GM19455 (cell line): ENCODE results near the gene POGZ.
"Not testable (repeated sequence)": the region's sequence is repeated elsewhere in the genome, so short reads cannot be mapped to it uniquely, and the experiment has no call there.

Experiments used
- ATAC-seq: cut with Tn5 transposase; IDR thresholded peaks from one replicate; pipeline ENCODE4 v1.9.1; 2021; ENCODE audit not compliant: unreplicated experiment

POGZ gene

DNA sequence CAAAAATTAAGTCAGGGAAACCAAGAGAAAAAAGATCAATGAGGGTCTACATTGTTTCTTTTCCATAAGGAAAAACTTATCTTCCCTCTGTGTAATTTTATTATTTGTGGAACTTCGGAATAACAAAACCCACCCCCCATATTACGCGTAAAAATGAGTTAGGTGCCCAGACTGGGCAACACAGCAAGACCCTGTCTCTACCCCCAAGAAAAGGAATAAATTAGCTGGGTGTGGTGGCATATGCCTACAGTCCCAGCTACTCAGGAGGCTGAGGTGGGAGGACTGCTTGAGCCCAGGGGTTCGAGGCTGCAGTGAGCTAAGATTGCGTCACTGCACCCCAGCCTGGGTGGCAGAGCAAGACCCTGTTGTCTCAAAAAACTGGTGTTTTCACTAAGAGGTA lies 39.5 kb downstream of the POGZ start:
- no peak for ATAC-seq

DNA sequence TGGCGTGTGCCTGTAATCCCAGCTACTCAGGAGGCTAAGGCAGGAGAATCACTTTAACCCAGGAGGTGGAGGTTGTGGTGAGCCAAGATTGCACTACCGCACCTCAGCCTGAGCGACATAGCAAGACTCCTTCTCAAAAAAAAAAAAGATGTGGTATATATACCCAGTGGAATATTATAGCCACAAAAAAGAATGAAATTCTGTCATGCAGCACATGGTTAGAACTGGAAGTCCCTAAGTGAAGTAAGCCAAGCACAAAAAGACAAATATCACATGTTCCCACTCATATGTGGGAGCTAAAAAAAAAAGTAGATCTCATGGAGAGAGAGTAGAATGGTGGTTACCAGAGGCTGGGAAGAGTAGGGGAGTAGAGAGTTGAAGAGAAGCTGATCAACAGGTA lies 41.2 kb downstream of the POGZ start:
- ATAC-seq: no peak

DNA sequence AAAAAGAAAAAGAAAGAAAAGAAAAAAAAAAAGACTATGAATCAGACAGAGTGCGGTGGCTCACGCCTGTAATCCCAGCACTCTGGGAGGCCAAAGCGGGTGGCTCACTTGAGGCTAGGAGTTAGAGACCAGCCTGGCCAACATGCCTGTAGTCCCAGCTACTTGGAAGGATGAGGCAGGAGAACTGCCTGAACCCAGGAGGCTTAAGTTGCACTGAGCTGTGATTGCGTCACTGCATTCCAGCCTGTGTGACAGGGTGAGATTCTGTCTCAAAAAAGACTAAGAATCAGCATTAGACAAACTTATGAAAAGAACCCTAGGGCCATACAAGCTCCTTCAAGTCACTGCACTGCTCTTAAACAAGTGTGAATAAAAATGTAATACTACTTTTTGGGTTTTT lies 43.1 kb downstream of the POGZ start:
- no peak for ATAC-seq

DNA sequence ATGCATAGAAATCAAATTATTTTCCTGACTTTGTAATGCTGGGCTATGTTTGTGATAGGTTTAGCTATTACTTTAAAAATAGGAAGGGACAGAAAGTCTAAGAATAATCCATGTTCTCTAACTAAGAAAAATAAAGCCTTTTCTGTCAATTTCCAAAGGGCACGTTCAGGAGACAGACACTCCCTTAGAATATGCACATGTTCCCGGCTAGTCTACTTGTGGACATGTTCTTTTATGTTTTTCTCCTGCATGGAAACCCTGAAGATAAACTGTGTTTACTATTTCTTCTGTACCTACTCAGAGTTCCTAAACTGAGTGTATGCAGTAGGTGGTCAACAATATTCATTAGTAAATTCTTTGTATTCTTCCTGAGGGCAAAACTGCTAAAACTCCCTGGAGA lies 47.4 kb downstream of the POGZ start:
- no peak for ATAC-seq

DNA sequence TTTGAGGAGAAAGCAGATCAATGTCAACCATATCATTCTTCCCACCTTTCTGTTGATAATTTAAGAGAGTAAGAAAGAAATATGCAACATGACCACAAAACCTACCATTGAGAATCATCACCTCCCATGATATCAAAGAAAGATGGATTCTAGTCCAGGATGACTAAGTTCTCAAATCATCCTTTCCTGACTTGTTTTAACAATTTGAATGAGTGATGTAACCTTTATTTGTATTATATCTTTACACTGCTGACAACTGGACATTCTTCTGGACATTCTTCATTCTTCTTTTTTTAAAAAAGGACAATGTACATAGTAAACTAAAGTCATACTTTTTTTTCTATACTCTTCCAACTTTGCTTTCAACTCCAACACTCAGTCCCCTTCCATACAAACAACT lies 50.4 kb downstream of the POGZ start:
- no peak for ATAC-seq

DNA sequence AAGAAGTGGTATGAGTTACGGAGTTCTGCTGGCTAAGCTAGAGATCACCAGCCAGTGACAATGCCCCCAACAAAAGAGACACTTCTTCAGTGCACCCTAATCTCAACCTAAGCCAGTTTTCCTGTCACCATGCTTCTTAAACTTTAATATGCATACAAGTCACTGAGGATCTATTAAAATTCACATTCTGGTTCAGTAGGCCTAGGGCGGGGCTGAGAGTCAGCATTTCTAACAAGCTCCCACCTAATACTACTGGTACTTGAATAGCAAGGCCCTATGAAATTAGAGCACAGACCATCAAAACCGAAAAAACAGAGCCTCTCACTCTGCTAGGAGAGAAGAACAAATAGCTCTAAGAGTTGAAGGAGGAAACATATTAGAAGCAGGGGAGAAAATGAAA lies 52.0 kb downstream of the POGZ start:
- no peak for ATAC-seq

DNA sequence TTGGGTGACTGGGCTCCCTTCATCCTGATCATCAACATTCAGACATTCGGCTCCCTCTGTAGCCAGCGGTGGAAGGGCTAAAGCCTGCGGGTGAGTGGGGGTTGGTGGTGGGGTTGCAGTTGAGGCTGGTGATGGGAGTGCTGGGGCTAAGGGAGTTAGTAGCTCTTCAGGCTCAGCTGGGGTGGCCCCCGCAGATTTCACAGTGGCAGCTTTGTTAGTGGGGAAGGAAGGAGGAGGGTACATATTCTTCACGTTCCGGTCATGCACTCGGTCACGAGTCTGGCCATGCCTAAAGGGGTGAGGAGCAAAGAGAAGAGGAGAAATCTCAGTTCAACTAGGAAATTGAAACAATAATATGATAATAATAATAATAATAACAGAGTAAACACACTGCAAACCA lies 53.1 kb downstream of the POGZ start:
- ATAC-seq: no peak

DNA sequence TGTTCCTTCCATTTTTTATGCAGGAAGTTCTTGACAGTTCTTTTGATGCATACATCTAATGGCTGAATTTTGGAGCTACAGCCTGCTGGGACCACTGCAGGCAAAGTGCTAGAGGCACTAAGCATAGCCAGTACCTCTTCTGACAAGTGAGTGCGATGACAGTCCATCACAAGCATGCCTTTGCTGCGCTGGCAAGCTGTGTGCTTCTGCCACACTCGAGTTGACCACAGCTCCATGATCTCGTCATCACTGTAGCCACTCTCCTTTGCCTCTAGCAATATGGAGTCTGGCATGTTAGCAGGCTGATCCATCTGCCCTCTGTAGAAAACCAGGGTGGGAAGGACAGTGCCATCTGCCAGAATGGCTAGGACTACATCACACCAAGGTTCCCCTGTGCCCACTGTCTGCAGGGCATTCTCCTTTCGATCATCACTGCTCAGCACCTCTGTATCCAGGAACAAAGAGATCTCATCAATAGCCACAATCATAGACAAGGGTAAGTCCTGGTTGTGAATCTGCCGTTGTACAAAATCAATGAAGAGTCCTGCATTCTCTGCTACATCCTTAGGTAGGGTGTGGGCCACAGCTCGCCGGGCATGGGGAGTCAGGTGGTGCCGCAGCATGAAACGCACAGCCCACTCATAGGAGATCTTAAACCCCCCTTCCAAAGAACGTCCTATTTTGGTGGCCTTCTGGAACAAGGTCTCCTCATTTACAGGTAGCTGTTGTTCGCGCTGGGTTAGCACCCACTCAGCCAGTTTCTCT lies 53.9 kb downstream of the POGZ start:
- ATAC-seq: no peak

DNA sequence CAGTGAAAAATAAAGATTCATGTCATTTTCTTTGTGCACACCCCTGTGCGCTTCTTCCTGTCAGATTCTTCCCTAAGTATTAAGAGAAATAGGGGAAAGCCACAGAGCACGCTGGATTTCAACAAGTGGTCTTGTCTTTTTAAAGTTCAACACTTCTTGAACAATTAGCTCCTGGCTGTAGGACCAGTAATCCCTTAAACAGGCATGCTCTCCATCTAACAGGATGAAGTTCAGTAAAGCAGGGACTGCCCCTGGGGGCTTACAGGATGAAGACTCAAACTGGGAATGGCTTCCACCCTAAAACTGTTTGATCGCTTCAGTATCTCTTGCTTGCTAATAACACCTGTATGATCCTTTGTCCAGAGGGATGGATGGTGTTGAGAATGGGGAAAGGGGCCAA lies 55.7 kb downstream of the POGZ start:
- ATAC-seq: no peak

DNA sequence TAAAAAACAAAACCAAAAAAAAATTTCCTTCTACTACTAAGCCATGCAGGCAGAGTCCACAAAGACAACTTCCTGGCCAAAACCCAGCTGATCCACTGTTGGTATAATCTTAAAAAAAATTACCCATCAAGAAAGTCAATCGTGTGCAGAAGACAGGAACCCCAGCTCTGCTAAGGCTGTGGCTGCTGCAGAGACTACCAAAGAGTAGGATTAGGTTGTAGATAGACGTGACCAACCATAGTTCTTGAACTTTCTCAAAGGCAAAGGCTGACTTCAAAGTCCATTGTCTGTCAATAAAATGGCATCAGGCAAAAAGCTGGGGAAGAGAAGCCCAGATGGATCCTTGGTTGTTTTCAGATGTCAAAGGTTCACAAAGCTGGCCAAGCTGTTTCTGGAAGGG lies 56.5 kb downstream of the POGZ start:
- no peak for ATAC-seq

DNA sequence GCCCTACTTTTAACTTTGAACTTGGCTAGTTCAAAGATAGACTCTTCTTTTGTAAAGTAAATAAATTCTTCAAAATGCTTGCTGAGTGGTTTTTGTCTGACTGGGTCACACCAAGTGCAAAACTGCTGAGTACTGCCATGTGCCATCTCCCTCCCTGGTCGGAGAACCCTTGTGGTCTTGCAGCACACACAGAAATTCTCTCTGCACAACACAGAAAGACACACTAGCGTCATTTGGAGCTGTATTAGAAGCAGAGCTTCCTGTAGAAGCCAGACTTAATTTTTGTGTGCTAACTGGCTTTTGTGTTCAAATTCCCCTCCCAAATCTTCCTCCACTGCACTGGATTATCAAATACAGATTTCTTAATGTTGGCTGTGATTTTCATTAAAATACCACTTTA lies 57.4 kb downstream of the POGZ start:
- ATAC-seq: no peak

DNA sequence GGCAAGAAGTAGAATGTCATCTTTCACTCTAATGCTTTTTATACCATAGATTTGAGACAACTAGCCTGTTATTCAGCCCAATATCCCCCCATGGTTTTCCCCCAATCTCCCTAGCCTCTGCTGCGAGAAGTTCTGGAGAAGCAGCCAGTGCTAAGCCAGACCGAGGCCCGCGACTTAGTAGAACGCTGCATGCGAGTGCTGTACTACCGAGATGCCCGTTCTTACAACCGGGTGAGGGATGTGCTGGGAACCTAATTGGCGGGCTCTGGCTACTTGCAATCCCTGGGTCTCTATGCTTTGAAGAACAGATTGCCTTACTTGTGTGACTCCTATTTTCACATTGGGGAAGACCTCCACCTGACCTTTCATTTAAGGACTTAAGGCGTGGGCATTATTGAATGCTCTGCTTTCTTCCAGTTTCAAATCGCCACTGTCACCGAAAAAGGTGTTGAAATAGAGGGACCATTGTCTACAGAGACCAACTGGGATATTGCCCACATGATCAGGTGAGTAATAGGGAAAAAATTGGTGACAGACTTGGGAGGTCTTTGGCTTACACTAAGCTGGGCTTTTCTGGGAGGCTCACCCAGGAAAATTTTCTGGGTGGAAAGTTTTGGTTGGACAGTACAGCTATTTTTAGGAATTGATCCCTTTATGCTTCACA lies 58.0 kb downstream of the POGZ start:
- ATAC-seq: no peak

DNA sequence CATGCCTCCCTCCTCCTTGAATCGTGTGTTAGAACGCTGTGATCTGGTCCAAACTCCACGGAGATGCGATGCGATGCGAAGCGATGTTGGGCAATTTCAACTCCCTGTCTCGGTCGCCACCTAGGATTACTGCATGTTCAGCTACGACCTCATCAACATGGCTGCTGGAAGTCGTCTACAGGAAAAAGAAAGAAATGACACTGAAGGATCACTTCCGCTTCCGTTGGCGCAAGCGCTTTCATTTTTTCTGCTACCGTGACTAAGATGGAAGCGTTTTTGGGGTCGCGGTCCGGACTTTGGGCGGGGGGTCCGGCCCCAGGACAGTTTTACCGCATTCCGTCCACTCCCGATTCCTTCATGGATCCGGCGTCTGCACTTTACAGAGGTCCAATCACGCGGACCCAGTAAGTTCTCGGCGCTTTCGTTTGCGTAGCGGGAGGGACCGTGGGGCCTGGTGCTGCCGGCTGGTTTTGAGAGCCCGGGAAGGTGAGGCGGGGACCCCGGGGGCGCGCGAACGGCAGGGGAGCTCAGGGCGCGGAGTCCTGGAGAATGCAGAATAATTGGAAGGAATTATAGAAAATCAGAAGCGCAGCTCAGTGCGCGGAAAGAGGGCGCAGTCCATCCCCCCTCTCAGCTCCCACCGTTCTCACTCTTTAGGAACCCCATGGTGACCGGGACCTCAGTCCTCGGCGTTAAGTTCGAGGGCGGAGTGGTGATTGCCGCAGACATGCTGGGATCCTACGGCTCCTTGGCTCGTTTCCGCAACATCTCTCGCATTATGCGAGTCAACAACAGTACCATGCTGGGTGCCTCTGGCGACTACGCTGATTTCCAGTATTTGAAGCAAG lies 59.7 kb downstream of the POGZ start, which contains the start of gene PSMB4:
Gene PSMB4, plus strand, starts transcription at position 250 of the 848 bp plus-strand sequence. Its CDS starts 15 bp downstream, at position 265.
- ATAC-seq: peak; percentile 83

DNA sequence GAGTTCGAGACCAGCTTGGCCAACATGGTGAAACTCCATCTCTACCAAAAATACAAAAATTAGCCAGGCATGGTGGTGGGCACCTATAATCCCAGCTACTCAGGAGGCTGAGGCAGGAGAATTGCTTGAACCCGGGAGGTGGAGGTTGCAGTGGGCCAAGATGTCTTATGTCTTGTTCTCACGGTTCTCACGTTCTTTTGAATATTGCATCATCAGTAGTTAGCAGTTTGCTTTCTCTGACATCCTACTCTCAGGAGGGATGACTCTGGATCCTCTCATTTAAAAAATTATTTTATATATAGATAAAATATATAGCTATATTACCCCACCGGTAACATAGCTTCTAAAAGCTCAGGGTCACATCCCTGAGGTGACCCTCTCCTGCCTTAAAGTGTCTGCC lies 63.0 kb downstream of the POGZ start:
- ATAC-seq: not testable (repeated sequence)

DNA sequence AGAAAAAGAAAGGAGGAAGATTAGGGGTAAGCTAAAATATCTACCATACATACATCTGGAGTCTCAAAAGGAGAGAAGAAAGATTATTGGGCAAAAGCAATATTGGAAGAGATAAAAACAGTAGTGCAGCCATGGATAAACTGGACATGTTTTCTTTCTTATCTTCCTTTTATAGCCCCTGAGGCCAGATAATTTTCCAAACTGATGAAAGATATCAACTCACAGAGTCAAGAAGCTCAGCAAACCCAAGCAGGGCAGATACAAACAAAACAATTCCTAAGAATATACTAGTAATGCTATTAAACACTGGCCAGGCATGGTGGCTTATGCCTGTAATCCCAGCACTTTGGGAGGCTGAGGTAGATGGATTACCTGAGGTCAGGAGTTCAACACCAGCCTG lies 65.7 kb downstream of the POGZ start:
- ATAC-seq: no peak

DNA sequence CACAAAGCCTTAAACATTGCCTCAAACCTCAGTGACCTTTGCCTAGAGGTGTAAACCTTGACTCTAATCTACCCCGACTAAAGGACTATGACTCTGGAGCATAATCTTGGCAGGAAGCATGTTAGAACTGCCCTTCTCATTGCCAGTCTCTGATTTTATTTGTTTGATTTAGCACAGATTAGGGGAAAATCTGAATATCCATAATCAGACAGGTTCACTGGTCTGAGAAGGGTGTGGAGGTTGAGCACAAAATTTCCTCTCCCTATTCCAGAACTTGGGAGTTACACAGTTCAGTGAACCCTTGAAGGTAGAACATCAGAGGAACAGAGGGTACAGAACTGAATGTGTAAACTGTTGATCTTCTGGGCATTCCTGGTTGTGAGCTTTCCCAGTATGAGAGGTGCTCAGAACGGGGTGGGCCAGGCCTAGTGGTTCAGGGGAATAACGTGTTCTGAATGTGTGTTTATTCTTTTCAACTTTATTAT lies 68.2 kb downstream of the POGZ start:
- no peak for ATAC-seq

DNA sequence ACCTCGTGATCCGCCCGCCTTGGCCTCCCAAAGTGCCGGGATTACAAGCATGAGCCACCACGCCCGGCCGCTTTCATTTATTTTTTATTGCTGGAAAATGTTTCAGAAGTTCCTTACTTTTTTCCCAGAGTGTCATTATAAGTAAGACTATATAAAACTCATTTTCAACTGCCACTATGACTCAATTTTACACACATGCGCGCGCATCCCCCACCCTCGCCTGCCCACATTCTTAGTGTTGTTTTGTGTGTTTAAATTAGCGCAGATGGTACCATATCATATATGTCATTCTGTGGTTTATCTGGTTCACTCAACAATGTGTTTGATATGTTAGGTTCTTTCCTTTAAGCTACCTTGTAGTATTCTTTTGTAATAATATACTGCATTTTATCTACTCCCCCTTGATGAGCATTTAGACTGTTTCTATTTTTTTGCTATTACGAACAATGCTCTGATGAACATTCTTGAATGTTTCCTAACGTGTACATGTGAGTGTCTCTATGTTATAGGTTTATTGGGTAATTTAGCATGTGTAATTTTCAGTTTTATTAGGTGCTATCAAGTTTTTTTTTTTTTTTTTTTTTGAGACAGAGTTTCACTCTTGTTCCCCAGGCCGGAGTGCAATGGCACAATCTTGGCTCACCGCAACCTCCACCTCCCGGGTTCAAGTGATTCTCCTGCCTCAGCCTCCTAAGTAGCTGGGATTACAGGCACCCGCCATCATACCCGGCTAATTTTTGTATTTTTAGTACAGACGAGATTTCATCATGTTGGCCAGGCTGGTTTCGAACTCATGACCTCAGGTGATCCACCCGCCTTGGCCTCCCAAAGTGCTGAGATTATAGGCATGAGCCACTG lies 68.8 kb downstream of the POGZ start:
- ATAC-seq: not testable (repeated sequence)

DNA sequence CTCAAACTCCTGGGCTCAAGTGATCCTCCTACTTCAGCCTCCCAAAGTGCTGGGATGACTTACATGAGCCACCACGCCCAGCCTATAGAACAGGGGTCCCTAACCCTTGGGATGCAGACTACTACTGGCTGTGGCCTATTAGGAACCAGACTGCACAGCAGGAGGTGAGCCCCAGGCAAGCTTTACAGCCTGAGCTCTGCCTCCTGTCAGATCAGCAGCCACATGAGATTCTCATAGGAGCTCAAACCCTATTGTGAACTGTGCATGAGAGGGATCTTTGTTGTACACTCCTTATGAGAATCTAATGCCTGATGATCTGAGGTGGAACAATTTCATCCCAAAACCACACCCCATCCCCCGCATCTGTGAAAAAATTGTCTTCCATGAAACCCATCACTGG lies 73.3 kb downstream of the POGZ start:
- no peak for ATAC-seq

DNA sequence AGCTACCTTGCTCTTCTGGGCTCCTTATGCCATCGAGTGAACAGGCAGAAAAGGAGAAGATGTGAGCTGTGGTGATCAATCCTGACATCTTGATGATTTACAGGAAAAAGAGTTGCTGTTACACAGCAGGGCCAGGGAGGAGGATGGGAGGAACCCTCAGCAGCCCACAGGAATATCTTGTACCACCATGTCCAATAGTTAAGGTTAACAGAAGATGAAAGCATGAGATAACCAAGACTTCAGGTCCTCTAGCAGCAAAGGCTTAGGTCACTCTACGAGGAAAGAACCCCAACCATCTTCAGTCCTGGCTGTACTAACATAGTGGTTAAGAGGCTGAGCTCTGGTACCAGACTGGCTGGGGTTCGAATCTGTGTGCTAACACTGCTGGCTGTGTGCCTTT lies 74.7 kb downstream of the POGZ start:
- no peak for ATAC-seq

DNA sequence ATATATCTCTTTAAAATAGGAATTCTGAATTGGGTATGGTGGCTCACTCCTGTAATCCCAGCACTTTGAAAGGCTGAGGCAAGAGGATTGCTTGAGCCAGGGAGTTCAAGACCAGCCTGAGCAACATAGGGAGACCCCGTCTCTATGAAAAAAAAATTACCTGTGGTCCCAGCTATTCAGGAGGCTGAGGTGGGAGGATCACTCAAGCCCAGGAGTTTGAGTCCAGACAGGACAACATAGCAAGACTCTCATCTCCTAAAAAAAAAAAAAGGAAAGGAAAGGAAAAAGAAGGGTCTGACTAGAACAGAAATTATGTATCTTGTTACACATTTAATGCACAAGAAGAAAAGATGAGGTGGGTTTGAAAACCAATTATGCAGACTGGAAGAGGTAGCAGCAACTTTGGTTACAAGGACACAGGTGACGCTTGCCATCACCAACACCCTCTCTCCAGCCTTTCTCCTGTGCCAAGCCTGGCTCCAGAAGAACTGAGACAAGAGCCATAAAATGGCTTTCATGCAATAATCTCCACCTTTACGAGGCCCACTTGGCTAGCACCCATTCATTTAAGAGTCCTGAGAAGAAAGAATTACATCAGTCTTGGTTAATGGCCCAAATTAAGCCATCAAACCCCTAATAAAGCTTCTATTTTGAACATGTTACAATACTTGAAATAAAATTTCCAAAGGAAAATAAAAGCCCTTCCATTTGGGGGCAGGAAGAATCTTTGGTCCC lies 82.0 kb downstream of the POGZ start:
- ATAC-seq: no peak
